Sigmoid colon (tissue), 7 donors: Measurements from ENCODE around the gene TMEM25. TPM values are rescaled to one million over a fixed set of nuclear protein-coding genes. Genes with fewer than 3 reads are reported as not detected.

Source experiments
- DNase-seq: peaks from one replicate; pipeline ENCODE4 v3.0.0-alpha.2; 2019
- H3K27ac ChIP-seq, 4 donors: fragments of 200-600 bp; sonication (generic); one replicate each; pipeline ENCODE4 v1.5.1; 2016 to 2019; ENCODE audit warnings: mild to moderate bottlenecking in 1 of 4
- H3K27me3 ChIP-seq, 3 donors: fragments of 200-600 bp; sonication (generic); one replicate each; pipeline ENCODE4 v1.5.1; 2019; ENCODE audit warnings: mild to moderate bottlenecking in 1 of 3
- H3K36me3 ChIP-seq, 4 donors: fragments of 200-600 bp; sonication (generic); one replicate each; pipeline ENCODE4 v1.5.1; 2016 to 2019
- H3K4me1 ChIP-seq, 4 donors: fragments of 200-600 bp; sonication (generic); one replicate each; pipeline ENCODE4 v1.5.1; 2017 to 2019
- H3K4me3 ChIP-seq, 4 donors: fragments of 200-600 bp; sonication (generic); one replicate each; pipeline ENCODE4 v1.5.1; 2017 to 2019; ENCODE audit warnings: mild to moderate bottlenecking in 2 of 4, moderate library complexity in 1 of 4
- H3K9me3 ChIP-seq, 4 donors: fragments of 200-600 bp in 3 of 4; sonication (generic) in 3 of 4; one replicate each; pipeline versions ENCODE4 v1.5.1 to v1.6.1; 2013 to 2019
- CTCF ChIP-seq, 4 experiments: fragments of 450-650 bp in 3 of 4; fragments of 200-600 bp in 1 of 4; IDR thresholded peaks; one replicate each; pipeline ENCODE4 v1.5.1; 2016 to 2019; ENCODE audit warnings: antibody characterized with exemption in 4 of 4, mild to moderate bottlenecking in 3 of 4, moderate library complexity in 2 of 4
- EP300 ChIP-seq, 4 donors: sonication (generic); formaldehyde crosslinking; IDR thresholded peaks; one replicate each; pipeline ENCODE4 v1.6.1; 2017; ENCODE audit warnings: antibody characterized with exemption in 4 of 4
- POLR2A ChIP-seq, 2 donors: fragments of 450-650 bp; IDR thresholded peaks; one replicate each; pipeline ENCODE4 v1.6.1; 2016; ENCODE audit warnings: antibody characterized with exemption in 2 of 2, mild to moderate bottlenecking in 2 of 2, moderate library complexity in 2 of 2
- POLR2AphosphoS5 ChIP-seq, 4 donors: sonication (generic); formaldehyde crosslinking; IDR thresholded peaks; one replicate each; pipeline ENCODE4 v1.6.1; 2017; ENCODE audit warnings: antibody characterized with exemption in 4 of 4
- WGBS, 2 donors: extraction: QIAGEN DNeasy Blood & Tissue Kit; methylation state at CpG; one replicate each; pipeline ENCODE4 v1.1.7; 2013; 5-methylcytosine and 5-hydroxymethylcytosine counted together
- intact Hi-C: fragments of 100-400 bp; cut with DNase I; formaldehyde crosslinking; loops from one replicate; pipeline ENCODE4 v1.15.1; 2023
- polyA plus RNA-seq, 3 donors: library from polyadenylated mRNA; stranded (reverse); fragments of 200-250 nt; gene quantifications; one replicate each; pipeline ENCODE4 v1.2.3, GENCODE V29; 2013
- total RNA-seq, 4 donors: library from RNA; depleted of rRNA; stranded (reverse); fragments of >200 nt; gene quantifications; one replicate each; pipeline ENCODE4 v1.1.0, GENCODE V29; 2016
- donor health status: healthy with polysubstance abuse.
- donor health status: Bipolar disorder and iron deficiency.
- donor health status: healthy.

Gene TMEM25
- total and polyA plus RNA-seq, 7 donors, result 2.5 to 35.2 (median 20.9) TPM

- Histone ChIP-seq H3K27me3 (no peaks in the 10 kb centered on the region), H3K36me3 (peaks cover 0 to 14% (median 0%) of the 10 kb centered on the region in 4 donors), H3K9me3 (no peaks in the 10 kb centered on the region), H3K4me3 (no peak overlapping the region), H3K27ac (peak overlapping the region in 2 of 4 donors; percentile 3 to 8), H3K4me1 (peaks cover 0 to 28% (median 20%) of the 10 kb centered on the region in 4 donors)
- intact Hi-C loops, result loop anchor here (2.0 kb wide), 1 partner anchor 32 kb away; the partner anchor contains the start of gene IFT46
- TF ChIP-seq EP300 (IDR thresholded peaks at IDR 0.05) (no peak), POLR2AphosphoS5 (IDR thresholded peaks at IDR 0.05) (no peak), CTCF (IDR thresholded peaks at IDR 0.05) (no peak), POLR2A (IDR thresholded peaks at IDR 0.05) (no peak)
- 93 to 95% methylated on average over 19 of the region's 19 CpGs for WGBS, 2 donors
- DNase-seq, result no peak
Measured at GRCh38 chr11:118532852-118533768, 2.1 kb downstream of the TMEM25 start.

- Histone ChIP-seq H3K4me3 (no peak overlapping the region), H3K9me3 (no peaks in the 10 kb centered on the region), H3K27ac (peak overlapping the region in 2 of 4 donors; percentile 8 to 39), H3K27me3 (no peaks in the 10 kb centered on the region), H3K36me3 (peaks cover 0 to 14% (median 0%) of the 10 kb centered on the region in 4 donors), H3K4me1 (peaks cover 0 to 26% (median 22%) of the 10 kb centered on the region in 4 donors)
- DNase-seq, result no peak
- 33 to 77% methylated on average over 27 of the region's 27 CpGs for WGBS, 2 donors
- TF ChIP-seq CTCF (IDR thresholded peaks at IDR 0.05) (no peak), POLR2A (IDR thresholded peaks at IDR 0.05) (no peak), POLR2AphosphoS5 (IDR thresholded peaks at IDR 0.05) (no peak), EP300 (IDR thresholded peaks at IDR 0.05) (no peak)
- intact Hi-C loops, result loop anchor here (2.0 kb wide), 1 partner anchor 31 kb away; the partner anchor contains the start of gene IFT46
Measured at GRCh38 chr11:118533769-118534729, 3.1 kb downstream of the TMEM25 start.

GRCh38 chr11:118535261-118535660, 4.3 kb downstream of the TMEM25 start:
- TF ChIP-seq EP300 (IDR thresholded peaks at IDR 0.05), result no peak
- no peak for TF ChIP-seq POLR2AphosphoS5 (IDR thresholded peaks at IDR 0.05)
- TF ChIP-seq CTCF (IDR thresholded peaks at IDR 0.05), result no peak
- no peak for TF ChIP-seq POLR2A (IDR thresholded peaks at IDR 0.05)
- Histone ChIP-seq H3K27ac (no peak overlapping the region), H3K4me1 (peaks cover 0 to 14% (median 12%) of the 10 kb centered on the region in 4 donors), H3K4me3 (no peak overlapping the region), H3K36me3 (peaks cover 0 to 14% (median 0%) of the 10 kb centered on the region in 4 donors), H3K27me3 (no peaks in the 10 kb centered on the region), H3K9me3 (no peaks in the 10 kb centered on the region)
- WGBS, 2 donors, result 88 to 89% methylated on average over 9 of the region's 9 CpGs
- intact Hi-C loops, result no loop called here
- no peak for DNase-seq

- Histone ChIP-seq H3K9me3 (no peaks in the 10 kb centered on the region), H3K4me3 (no peak overlapping the region), H3K27me3 (no peaks in the 10 kb centered on the region), H3K4me1 (peaks cover 0 to 8% (median 3%) of the 10 kb centered on the region in 4 donors), H3K27ac (no peak overlapping the region), H3K36me3 (peaks cover 0 to 21% (median 0%) of the 10 kb centered on the region in 4 donors)
- DNase-seq, result no peak
- no peak for TF ChIP-seq POLR2AphosphoS5 (IDR thresholded peaks at IDR 0.05)
- no peak for TF ChIP-seq POLR2A (IDR thresholded peaks at IDR 0.05)
- no peak for TF ChIP-seq EP300 (IDR thresholded peaks at IDR 0.05)
- no peak for TF ChIP-seq CTCF (IDR thresholded peaks at IDR 0.05)
- WGBS, 2 donors, result 96 to 97% methylated on average over 5 of the region's 5 CpGs
- intact Hi-C loops, result no loop called here
Measured at GRCh38 chr11:118536726-118537125, 5.7 kb downstream of the TMEM25 start.
